ENCODE measurements around the gene LRRC63. TPM values are rescaled to one million over a fixed set of nuclear protein-coding genes. Genes with fewer than 3 reads are reported as not detected.
"Not testable (repeated sequence)": the region's sequence is repeated elsewhere in the genome, so short reads cannot be mapped to it uniquely, and the experiment has no call there.

The LRRC63 gene
- 0.06 TPM in 1 of 2 replicates, not detected in the other for total RNA-seq

GRCh38 chr13:46211483-46212351 lies at the start of gene LRRC63:
LRRC63 (plus strand) TSS chr13:46211928; CDS start chr13:46213035, 1,107 bp downstream.
- DNase-seq (ENCODE audit: extremely low read depth, low read depth, low spot score) = no peak

- not testable (repeated sequence) for DNase-seq (ENCODE audit: extremely low read depth, low read depth, low spot score)
Observed at GRCh38 chr13:46162741-46163140, 49.0 kb upstream of the LRRC63 start.

DNA sequence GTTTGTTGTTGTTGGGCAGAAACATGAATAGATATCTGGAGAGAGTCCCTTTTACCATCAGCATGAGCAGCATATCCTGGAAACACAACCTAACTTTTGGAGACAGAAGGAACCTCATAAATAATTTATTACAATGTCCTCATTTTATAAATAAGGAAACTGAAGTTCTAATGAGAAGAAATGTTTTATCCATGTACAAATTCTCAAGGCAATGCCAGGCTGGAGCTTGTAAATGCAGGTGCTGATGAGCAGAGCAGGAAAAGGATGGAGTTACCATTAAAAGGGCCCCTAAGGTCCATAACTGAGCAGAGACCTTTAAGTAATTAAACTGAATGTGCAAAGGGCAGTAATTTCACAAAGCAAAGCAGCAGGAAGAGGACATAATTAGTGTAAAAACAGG lies 47.1 kb upstream of the LRRC63 start:
- no peak for DNase-seq (ENCODE audit: extremely low read depth, low read depth, low spot score)

GRCh38 chr13:46165485-46166223 lies 46.1 kb upstream of the LRRC63 start:
- DNase-seq (ENCODE audit: extremely low read depth, low read depth, low spot score) = no peak

- no peak for DNase-seq (ENCODE audit: extremely low read depth, low read depth, low spot score)
Observed at GRCh38 chr13:46166224-46166584, 45.5 kb upstream of the LRRC63 start.

DNA sequence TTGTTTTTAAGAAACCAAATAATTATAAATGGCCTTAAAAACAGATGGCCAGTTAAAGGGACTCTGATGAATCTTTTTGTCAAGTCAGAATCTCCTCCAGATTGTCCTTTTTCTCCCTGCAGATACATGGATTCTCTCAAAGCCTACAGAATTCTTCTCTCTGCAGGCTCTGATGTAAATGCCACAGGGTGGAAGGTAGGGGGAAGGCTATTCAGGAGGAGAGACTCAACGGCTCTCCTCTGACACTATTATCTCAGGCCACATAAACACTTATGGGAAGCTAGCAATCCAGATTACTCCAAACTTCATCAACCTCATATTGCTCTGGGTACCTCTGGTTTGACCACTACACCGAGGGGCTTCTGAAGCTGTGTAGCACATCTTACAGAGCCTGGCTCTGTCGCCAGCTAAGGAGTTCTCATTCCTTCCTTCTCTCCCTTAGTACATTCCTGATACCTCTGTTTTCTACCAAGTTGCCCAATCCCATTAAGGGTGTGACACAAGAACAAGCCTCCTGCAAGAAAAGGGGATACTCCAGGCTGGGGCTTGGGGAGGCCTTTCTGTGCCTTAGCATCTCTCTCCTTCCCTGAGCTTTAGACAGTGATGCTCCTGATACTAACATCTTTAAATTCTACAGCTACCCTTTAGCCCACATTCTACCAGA lies 44.6 kb upstream of the LRRC63 start:
- DNase-seq (ENCODE audit: extremely low read depth, low read depth, low spot score) = no peak

GRCh38 chr13:46168341-46168740 lies 43.4 kb upstream of the LRRC63 start:
- no peak for DNase-seq (ENCODE audit: extremely low read depth, low read depth, low spot score)

GRCh38 chr13:46168783-46169182 lies 42.9 kb upstream of the LRRC63 start:
- no peak for DNase-seq (ENCODE audit: extremely low read depth, low read depth, low spot score)

GRCh38 chr13:46169758-46170157 lies 42.0 kb upstream of the LRRC63 start:
- DNase-seq (ENCODE audit: extremely low read depth, low read depth, low spot score) = no peak

DNA sequence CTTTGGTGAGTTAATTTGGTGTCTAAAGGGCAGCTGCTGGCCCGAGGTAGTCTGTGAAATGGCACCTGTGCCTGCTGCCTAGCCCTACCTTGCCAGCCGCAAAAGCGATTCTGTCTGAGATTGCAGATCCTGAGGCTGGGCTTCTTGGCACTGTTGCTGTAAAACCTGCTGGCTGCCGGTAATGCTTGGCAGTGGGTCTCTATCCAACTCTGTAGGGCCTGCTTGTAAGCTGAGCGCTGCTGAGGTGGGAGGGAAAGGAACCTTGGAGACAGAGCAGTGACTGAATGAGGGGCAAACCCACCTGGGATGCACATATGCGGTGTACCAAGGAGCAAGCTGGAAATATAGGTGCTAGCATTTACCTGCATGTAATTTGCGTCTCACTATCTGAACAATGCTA lies 41.5 kb upstream of the LRRC63 start:
- DNase-seq (ENCODE audit: extremely low read depth, low read depth, low spot score) = no peak

GRCh38 chr13:46170687-46171086 lies 41.0 kb upstream of the LRRC63 start:
- DNase-seq (ENCODE audit: extremely low read depth, low read depth, low spot score) = no peak

- no peak for DNase-seq (ENCODE audit: extremely low read depth, low read depth, low spot score)
Observed at GRCh38 chr13:46171217-46171616, 40.5 kb upstream of the LRRC63 start.

DNA sequence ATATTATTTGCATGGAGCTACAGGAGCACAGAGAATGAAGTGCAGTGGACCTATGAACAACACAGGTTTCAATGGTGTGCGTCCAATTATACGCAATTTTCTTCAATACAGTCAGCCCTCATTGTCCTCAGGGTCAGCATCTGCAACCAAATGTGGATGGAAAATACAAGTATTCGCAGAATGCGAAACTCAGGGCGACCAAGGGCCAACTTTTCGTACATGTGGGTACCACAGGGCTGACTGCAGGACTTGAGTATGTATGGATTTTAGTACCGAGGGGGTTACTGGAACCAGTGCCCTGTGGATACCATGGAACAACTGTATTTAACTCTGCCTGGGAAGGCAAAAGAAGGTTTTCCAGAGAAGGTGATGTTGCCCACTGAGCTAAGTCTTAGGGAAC lies 40.0 kb upstream of the LRRC63 start:
- no peak for DNase-seq (ENCODE audit: extremely low read depth, low read depth, low spot score)

- DNase-seq (ENCODE audit: extremely low read depth, low read depth, low spot score) = no peak
Observed at GRCh38 chr13:46172531-46172991, 39.2 kb upstream of the LRRC63 start.

DNA sequence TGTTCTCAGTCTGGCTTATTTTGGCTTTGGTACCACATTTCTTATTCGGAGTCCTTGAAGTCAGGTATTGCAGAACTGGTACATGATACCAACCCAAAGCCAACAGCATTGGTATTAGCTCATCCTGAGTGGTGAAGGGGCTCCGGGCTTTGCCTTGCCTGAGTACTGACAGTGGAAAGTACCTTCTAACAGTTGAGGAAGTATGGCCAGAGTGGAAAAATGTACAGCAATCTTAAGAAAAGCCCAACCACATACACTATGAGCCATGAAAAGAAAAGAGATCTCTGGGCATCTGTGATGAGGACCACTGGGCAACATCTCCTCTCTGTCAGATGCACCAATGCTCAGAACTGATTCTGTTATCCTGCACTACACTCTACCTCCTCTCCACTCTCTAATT lies 38.1 kb upstream of the LRRC63 start:
- DNase-seq (ENCODE audit: extremely low read depth, low read depth, low spot score) = no peak

DNA sequence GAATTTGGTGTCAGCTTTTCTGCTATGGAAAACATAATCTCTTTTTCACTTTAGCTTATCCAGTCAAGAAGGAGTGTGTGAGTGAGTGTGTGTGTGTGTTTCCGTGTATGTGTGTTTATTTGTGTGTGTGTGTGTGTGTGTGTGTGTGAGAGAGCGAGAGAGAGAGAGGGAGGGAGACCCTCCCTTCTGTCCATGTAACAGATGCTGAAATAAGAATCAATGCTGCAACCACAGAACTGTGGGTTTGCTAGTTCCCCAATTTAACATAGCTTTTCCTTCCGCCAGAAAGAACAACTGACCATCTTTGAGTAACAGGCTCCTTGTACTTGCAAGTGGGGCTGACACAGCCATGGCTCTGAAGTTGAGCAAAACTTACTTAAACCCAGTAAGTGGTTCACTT lies 35.0 kb upstream of the LRRC63 start:
- no peak for DNase-seq (ENCODE audit: extremely low read depth, low read depth, low spot score)

DNA sequence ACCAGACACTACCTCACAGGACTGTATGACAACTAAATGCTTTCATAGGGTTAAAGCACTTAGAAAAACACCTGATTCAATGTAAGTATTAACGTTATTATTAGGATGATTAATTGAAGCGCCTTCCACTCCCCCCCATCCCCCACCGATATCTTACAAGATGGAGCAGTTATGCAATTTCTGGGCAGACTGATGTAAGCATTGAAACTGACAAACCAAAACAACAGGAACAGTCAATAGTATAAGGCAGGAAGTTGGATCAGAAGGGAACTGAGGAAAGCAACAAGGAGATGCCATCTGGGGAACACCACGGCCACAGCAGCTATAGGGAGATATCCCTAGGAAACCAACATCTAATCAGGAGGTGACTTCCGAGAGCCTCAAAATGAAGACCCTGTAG lies 33.6 kb upstream of the LRRC63 start:
- DNase-seq (ENCODE audit: extremely low read depth, low read depth, low spot score) = no peak

DNA sequence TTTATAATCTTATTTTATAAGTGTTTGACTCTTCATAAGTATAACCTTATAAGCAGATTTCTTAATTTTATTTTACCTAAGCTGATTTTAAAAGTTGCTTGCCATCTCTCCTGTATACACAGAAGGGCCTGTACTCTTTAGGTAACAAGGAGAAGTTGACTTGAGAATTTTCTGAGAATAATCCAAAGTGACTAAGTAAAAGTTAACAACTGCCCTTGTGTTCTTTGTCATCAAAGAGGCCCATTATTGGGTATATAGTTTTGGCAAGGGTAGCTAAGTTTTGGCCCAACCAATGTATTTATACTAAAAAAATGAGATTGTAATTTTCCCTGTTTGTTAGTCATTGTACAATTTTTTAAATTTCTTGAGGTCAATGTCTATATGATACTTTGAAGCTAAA lies 32.9 kb upstream of the LRRC63 start:
- DNase-seq (ENCODE audit: extremely low read depth, low read depth, low spot score) = no peak

- no peak for DNase-seq (ENCODE audit: extremely low read depth, low read depth, low spot score)
Observed at GRCh38 chr13:46179491-46179908, 32.2 kb upstream of the LRRC63 start.

GRCh38 chr13:46179969-46180763 lies 31.6 kb upstream of the LRRC63 start:
- DNase-seq (ENCODE audit: extremely low read depth, low read depth, low spot score) = no peak

All from glomerular endothelial cell (primary cell).